Thoracic aorta (tissue), 2 donors: Measurements from ENCODE around the gene ACOT12. TPM values are rescaled to one million over a fixed set of nuclear protein-coding genes. Genes with fewer than 3 reads are reported as not detected.

Experiments used
- ATAC-seq: fragments of 150-250 bp; one replicate; pipeline ENCODE4 v1.8.0; 2017; ENCODE audit warnings: low read depth; ENCODE audit not compliant: insufficient number of reproducible peaks, low FRiP score
- DNase-seq: peaks from one replicate; pipeline ENCODE4 v3.0.0-alpha.2; 2020; ENCODE audit warnings: low spot score
- H3K27ac ChIP-seq, 2 donors: fragments of 200-600 bp; sonication (generic); 1 replicate in 1 of 2; 2 replicates in 1 of 2; pipeline ENCODE4 v1.5.1; 2016; ENCODE audit warnings: mild to moderate bottlenecking in 2 of 2, moderate library complexity in 2 of 2
- H3K27me3 ChIP-seq: fragments of 200-600 bp; sonication (generic); replicated peaks from 2 replicates; pipeline ENCODE4 v1.6.0; 2016; ENCODE audit warnings: mild to moderate bottlenecking; ENCODE audit not compliant: insufficient read depth
- H3K36me3 ChIP-seq: fragments of 200-600 bp; sonication (generic); one replicate; pipeline ENCODE4 v1.5.1; 2016
- H3K4me1 ChIP-seq, 2 donors: fragments of 200-600 bp; sonication (generic); 1 replicate in 1 of 2; 2 replicates in 1 of 2; pipeline versions ENCODE4 v1.5.1 to v1.6.0; 2016; ENCODE audit warnings: low read depth in 2 of 2, mild to moderate bottlenecking in 1 of 2; ENCODE audit not compliant: control insufficient read depth in 1 of 2
- H3K4me3 ChIP-seq: fragments of 200-600 bp; sonication (generic); 2 replicates; pipeline ENCODE4 v1.5.1; 2016; ENCODE audit warnings: mild to moderate bottlenecking
- H3K9me3 ChIP-seq: fragments of 200-600 bp; sonication (generic); 2 replicates; pipeline ENCODE4 v1.5.1; 2016
- CTCF ChIP-seq: fragments of 200-600 bp; sonication (generic); IDR thresholded peaks from one replicate; pipeline ENCODE4 v1.5.1; 2019; ENCODE audit warnings: antibody characterized with exemption
- total RNA-seq, 2 donors: library from RNA; depleted of rRNA; stranded (reverse); fragments of >200 nt; gene quantifications; one replicate each; pipeline versions ENCODE4 v1.1.0 to v1.2.3, GENCODE V29; 2016

ACOT12 gene
- total RNA-seq, 2 donors from 2014 or later: 2.3 TPM; not detected in 1

- Histone ChIP-seq H3K4me1 (no peaks in the 10 kb centered on the region), H3K27ac (no peak overlapping the region), H3K27me3 (no peaks in the 10 kb centered on the region), H3K4me3 (no peak overlapping the region), H3K36me3 (peaks cover 34% of the 10 kb centered on the region), H3K9me3 (no peaks in the 10 kb centered on the region)
- ATAC-seq (no peak), DNase-seq (no peak)
- TF ChIP-seq CTCF: no peak
Observed at GRCh38 chr5:81313278-81313677, 80.7 kb downstream of the ACOT12 start.

GRCh38 chr5:81310402-81311063 is 83.4 kb downstream of the ACOT12 start:
- no peaks in the 10 kb centered on the region for H3K27me3 ChIP-seq
- H3K36me3 ChIP-seq: peaks cover 34% of the 10 kb centered on the region
- H3K4me3 ChIP-seq: no peak overlapping the region
- no peak for TF ChIP-seq CTCF
- ATAC-seq: no peak
- H3K4me1 ChIP-seq: no peaks in the 10 kb centered on the region
- no peak for DNase-seq
- H3K27ac ChIP-seq: no peak overlapping the region
- no peaks in the 10 kb centered on the region for H3K9me3 ChIP-seq

- Histone ChIP-seq H3K4me1 (no peaks in the 10 kb centered on the region), H3K27me3 (no peaks in the 10 kb centered on the region), H3K36me3 (peaks cover 34% of the 10 kb centered on the region), H3K4me3 (no peak overlapping the region), H3K27ac (no peak overlapping the region), H3K9me3 (no peaks in the 10 kb centered on the region)
- ATAC-seq (no peak), DNase-seq (no peak)
- TF ChIP-seq CTCF: no peak
Observed at GRCh38 chr5:81308836-81309235, 85.1 kb downstream of the ACOT12 start.

GRCh38 chr5:81305785-81306184 is 88.1 kb downstream of the ACOT12 start:
- ATAC-seq: no peak
- Histone ChIP-seq H3K36me3 (peaks cover 10% of the 10 kb centered on the region), H3K27ac (no peak overlapping the region), H3K27me3 (no peaks in the 10 kb centered on the region), H3K9me3 (no peaks in the 10 kb centered on the region), H3K4me1 (peaks cover 11 to 19% of the 10 kb centered on the region in 2 donors), H3K4me3 (no peak overlapping the region)
- no peak for TF ChIP-seq CTCF
- DNase-seq: no peak

- Histone ChIP-seq H3K9me3 (no peaks in the 10 kb centered on the region), H3K4me3 (no peak overlapping the region), H3K4me1 (peaks cover 24 to 38% of the 10 kb centered on the region in 2 donors), H3K27me3 (no peaks in the 10 kb centered on the region), H3K27ac (no peak overlapping the region), H3K36me3 (no peaks in the 10 kb centered on the region)
- no peak for DNase-seq
- TF ChIP-seq CTCF: no peak
- ATAC-seq: no peak
Observed at GRCh38 chr5:81303563-81303962, 90.4 kb downstream of the ACOT12 start.
